HEK293T (cell line): ENCODE results near the gene SLC6A17.

Experiments
- ELF4 ChIP-seq: fragments of 450-650 bp; IDR thresholded peaks from 2 replicates; pipeline ENCODE4 v1.6.1; 2017; ENCODE audit warnings: antibody characterized with exemption
- FOXA1 ChIP-seq: fragments of 450-650 bp; IDR thresholded peaks from 2 replicates; pipeline ENCODE4 v1.6.1; 2016; ENCODE audit warnings: mild to moderate bottlenecking
- FOXK2 ChIP-seq: fragments of 450-650 bp; IDR thresholded peaks from 2 replicates; pipeline ENCODE4 v1.6.1; 2016; ENCODE audit warnings: mild to moderate bottlenecking
- HDGF ChIP-seq: fragments of 450-650 bp; IDR thresholded peaks from 2 replicates; pipeline ENCODE4 v1.6.1; 2017; ENCODE audit warnings: antibody characterized with exemption, borderline replicate concordance
- SP1 ChIP-seq: fragments of 450-650 bp; IDR thresholded peaks from 2 replicates; pipeline ENCODE4 v1.6.1; 2017
- TARDBP ChIP-seq: fragments of 450-650 bp; IDR thresholded peaks from 2 replicates; pipeline ENCODE4 v1.6.1; 2016
- ZNF384 ChIP-seq: fragments of 450-650 bp; IDR thresholded peaks from 2 replicates; pipeline ENCODE4 v1.6.1; 2016

DNA sequence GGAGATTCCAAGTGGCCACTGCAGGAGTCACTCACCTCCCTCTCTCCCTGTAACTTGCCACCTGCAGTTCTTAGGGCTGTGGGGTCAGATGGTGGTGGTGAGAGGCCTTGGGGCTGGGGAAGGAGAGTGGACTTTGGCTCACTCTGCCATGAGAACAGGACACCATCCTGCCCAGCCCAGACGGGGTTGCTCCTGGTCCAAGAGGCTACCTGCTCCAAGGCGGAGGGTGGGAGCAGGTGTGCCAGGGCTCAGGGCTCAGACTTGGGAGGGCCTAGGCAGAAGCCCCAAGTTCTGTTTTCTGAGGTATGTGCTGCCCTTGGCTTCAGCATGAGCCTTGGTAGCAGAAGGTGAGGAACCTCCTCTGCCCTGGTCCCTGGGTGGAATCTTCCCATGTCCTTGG is 48.5 kb downstream of the SLC6A17 start:
- TF ChIP-seq SP1 (no peak), FOXA1 (no peak), FOXK2 (no peak), HDGF (no peak), ELF4 (no peak), ZNF384 (no peak), TARDBP (no peak)
